Left ventricle myocardium inferior (tissue), 1 donor: Measurements from ENCODE around the gene IL18RAP. TPM values are rescaled to one million over a fixed set of nuclear protein-coding genes. Genes with fewer than 3 reads are reported as not detected.

Source experiments
- DNase-seq: peaks from one replicate; pipeline ENCODE4 v3.0.0-alpha.2; 2020
- H3K27ac ChIP-seq: fragments of 200-600 bp; replicated peaks from 2 replicates; pipeline ENCODE4 v1.8.0; 2021
- H3K27me3 ChIP-seq: fragments of 200-600 bp; 2 replicates; pipeline ENCODE4 v1.8.0; 2021; ENCODE audit warnings: low read depth
- H3K36me3 ChIP-seq: fragments of 200-600 bp; 2 replicates; pipeline ENCODE4 v1.8.0; 2021
- H3K4me1 ChIP-seq: fragments of 200-600 bp; 2 replicates; pipeline ENCODE4 v1.8.0; 2021
- H3K4me3 ChIP-seq: fragments of 200-600 bp; 2 replicates; pipeline ENCODE4 v1.8.0; 2021; ENCODE audit warnings: mild to moderate bottlenecking, moderate library complexity
- H3K9me3 ChIP-seq: fragments of 200-600 bp; replicated peaks from 2 replicates; pipeline ENCODE4 v1.8.0; 2021
- intact Hi-C: fragments of 100-400 bp; cut with micrococcal nuclease; formaldehyde crosslinking; loops from one replicate; pipeline ENCODE4 v1.11.0; 2022
- total RNA-seq: library from RNA; stranded (reverse); fragmentation: NEBNext Ultra II Directional; extraction: Animal tissue kit (Norgen Biotek cat#: 25700); gene quantifications from one replicate; pipeline ENCODE4 v1.2.1, GENCODE V29; 2021
- TF ChIP-seq, protein P1 (sequence below): fragments of 200-600 bp; IDR thresholded peaks from 2 replicates; pipeline ENCODE4 v1.8.0; 2021; ENCODE audit warnings: antibody characterized with exemption, mild to moderate bottlenecking, borderline replicate concordance
- donor health status: DM: no; HTN: yes; CAD: no; lungs with severe emphysema.

Gene IL18RAP
- total RNA-seq, 1 donor from 2014 or later, result 0.30 TPM

DNA sequence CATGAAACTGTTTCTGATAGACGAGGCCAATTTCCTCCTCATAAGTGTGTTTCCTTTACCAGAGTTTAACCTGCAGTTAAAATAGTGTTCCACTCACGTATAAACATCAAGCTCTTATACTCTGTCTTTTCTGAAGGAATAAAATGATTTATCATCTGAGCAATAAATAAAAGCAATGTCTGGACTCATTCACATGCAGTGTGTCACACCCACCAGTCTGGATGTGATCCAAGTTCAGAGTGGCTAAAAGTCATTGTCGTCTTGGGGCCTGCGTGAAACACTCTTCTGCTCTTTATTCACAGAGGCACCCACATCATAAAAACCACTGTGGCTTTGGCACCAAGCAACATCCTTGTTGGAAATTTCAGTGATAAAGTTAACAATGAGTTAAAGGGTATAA lies 30.5 kb downstream of the IL18RAP start:
- peaks cover 13% of the 10 kb centered on the region for H3K9me3 ChIP-seq
- TF ChIP-seq, protein P1, sequence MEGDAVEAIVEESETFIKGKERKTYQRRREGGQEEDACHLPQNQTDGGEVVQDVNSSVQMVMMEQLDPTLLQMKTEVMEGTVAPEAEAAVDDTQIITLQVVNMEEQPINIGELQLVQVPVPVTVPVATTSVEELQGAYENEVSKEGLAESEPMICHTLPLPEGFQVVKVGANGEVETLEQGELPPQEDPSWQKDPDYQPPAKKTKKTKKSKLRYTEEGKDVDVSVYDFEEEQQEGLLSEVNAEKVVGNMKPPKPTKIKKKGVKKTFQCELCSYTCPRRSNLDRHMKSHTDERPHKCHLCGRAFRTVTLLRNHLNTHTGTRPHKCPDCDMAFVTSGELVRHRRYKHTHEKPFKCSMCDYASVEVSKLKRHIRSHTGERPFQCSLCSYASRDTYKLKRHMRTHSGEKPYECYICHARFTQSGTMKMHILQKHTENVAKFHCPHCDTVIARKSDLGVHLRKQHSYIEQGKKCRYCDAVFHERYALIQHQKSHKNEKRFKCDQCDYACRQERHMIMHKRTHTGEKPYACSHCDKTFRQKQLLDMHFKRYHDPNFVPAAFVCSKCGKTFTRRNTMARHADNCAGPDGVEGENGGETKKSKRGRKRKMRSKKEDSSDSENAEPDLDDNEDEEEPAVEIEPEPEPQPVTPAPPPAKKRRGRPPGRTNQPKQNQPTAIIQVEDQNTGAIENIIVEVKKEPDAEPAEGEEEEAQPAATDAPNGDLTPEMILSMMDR, result no peak
- H3K27me3 ChIP-seq, result no peaks in the 10 kb centered on the region
- intact Hi-C loops, result no loop called here
- DNase-seq, result no peak
- no peaks in the 10 kb centered on the region for H3K4me1 ChIP-seq
- H3K27ac ChIP-seq, result no peak overlapping the region
- H3K4me3 ChIP-seq, result no peak overlapping the region
- no peaks in the 10 kb centered on the region for H3K36me3 ChIP-seq

DNA sequence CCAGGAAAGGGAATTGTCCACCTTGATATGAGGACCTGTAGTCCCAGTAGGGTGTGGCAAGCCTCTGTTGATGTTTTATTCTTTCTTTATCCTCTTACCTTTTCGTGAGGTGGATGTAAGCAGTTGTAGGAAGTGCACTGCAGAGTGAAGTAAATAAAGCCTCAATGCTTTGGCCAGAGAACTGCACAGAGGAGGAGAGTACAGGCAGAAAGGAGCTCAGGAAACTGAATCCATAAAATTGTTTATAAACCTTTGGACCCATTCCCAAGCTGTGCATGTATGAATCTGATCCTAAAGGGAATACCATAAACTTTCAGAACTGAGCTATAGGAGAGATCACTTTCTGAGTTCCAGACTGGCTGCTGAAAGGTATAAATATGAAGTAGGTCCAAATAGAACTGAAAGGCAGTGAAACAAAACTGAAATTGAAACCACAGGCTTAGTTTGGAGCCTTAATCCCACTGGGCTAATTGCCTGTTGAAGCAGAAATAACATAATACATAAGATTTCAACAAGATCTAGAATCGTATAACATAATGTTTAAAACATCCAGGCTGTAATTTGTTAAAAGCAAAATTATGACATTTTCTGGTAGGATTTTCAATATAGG lies 32.2 kb downstream of the IL18RAP start:
- intact Hi-C loops, result no loop called here
- H3K27ac ChIP-seq, result no peak overlapping the region
- DNase-seq, result no peak
- no peaks in the 10 kb centered on the region for H3K27me3 ChIP-seq
- no peak overlapping the region for H3K4me3 ChIP-seq
- H3K9me3 ChIP-seq, result peaks cover 13% of the 10 kb centered on the region
- no peaks in the 10 kb centered on the region for H3K4me1 ChIP-seq
- no peaks in the 10 kb centered on the region for H3K36me3 ChIP-seq
- TF ChIP-seq, protein P1, result no peak

DNA sequence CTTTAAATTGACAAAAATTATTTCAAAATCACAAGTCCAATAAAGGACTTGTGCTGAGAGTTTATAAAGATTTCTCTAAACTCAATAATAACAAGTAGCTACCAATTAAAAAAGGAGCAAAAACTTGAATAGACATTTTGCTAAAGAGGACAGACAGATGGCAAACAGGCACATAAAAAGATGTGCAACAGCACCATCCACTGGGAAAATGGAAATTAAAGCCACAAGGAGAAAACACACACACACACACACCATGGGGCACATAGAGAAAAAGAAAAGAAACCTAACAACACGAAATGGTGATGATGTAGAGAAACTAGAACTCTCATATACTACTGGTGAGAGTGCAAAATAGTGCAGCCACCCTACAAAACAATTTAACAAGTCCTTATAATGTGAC lies 37.5 kb downstream of the IL18RAP start:
- H3K4me1 ChIP-seq, result no peaks in the 10 kb centered on the region
- TF ChIP-seq, protein P1, result no peak
- H3K36me3 ChIP-seq, result no peaks in the 10 kb centered on the region
- no peak overlapping the region for H3K4me3 ChIP-seq
- peaks cover 10% of the 10 kb centered on the region for H3K9me3 ChIP-seq
- DNase-seq, result no peak
- intact Hi-C loops, result no loop called here
- peaks cover 13% of the 10 kb centered on the region for H3K27me3 ChIP-seq
- H3K27ac ChIP-seq, result no peak overlapping the region

DNA sequence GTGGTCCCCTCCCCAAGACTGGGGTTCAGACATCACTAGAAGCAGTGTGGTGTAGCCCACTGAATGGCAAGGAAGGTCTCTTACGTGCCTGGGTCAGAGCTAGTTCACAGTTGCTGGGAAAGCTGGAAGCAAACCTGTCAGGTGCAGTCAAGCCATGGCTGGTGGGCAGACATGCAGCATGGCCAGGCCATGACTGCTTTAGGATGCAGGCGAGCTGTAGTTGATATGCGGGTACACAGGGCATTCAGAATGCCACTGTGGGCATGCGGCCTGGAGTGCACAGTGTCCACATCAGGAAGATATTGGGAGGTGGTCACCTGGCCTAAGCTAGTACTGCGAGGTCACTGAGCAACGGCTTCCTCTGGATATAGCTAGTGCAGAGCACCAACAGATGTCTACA lies 38.2 kb downstream of the IL18RAP start:
- Histone ChIP-seq H3K4me3 (no peak overlapping the region), H3K27me3 (peaks cover 20% of the 10 kb centered on the region), H3K27ac (no peak overlapping the region), H3K36me3 (no peaks in the 10 kb centered on the region), H3K9me3 (peaks cover 2% of the 10 kb centered on the region), H3K4me1 (no peaks in the 10 kb centered on the region)
- intact Hi-C loops, result no loop called here
- no peak for DNase-seq
- TF ChIP-seq, protein P1, result no peak

DNA sequence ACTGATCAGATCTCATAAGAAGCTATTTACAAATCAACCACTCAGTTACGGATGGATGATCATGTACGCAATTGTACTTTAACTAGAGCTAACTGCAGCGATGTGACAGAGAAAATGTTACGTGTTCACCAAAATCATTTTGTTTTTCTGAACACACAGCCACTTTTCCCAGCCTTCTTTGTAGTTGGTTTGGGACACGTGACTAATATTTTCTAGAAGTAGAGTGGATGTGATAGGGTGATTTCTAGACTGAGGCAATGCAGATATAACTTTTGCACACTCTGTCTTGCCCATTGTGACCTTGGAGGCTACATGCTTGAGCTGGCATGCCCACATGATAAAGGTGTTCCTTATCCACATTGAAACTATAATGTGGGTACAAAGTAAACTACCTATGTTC lies 40.2 kb downstream of the IL18RAP start:
- TF ChIP-seq, protein P1, result no peak
- no peak for DNase-seq
- H3K4me3 ChIP-seq, result no peak overlapping the region

More for the DNA sequence above, 40.2 kb downstream of the IL18RAP start:
- no peaks in the 10 kb centered on the region for H3K9me3 ChIP-seq
- H3K27ac ChIP-seq, result no peak overlapping the region
- no peaks in the 10 kb centered on the region for H3K4me1 ChIP-seq
- H3K27me3 ChIP-seq, result peaks cover 24% of the 10 kb centered on the region
- H3K36me3 ChIP-seq, result no peaks in the 10 kb centered on the region
- intact Hi-C loops, result no loop called here
